Uterus (tissue), 2 donors: ENCODE data around the gene CLTB.

Source experiments
- CTCF ChIP-seq, 4 experiments: fragments of 200-600 bp in 2 of 4; fragments of 450-650 bp in 2 of 4; sonication (generic) in 2 of 4; IDR thresholded peaks; one replicate each; pipeline ENCODE4 v1.5.1; 2016 to 2019; ENCODE audit warnings: antibody characterized with exemption in 4 of 4, mild to moderate bottlenecking in 2 of 4, moderate library complexity in 1 of 4
- POLR2A ChIP-seq, 2 donors: fragments of 450-650 bp; IDR thresholded peaks; one replicate each; pipeline ENCODE4 v1.6.1; 2016; ENCODE audit warnings: antibody characterized with exemption in 2 of 2, mild to moderate bottlenecking in 1 of 2, moderate library complexity in 1 of 2

- TF ChIP-seq CTCF (IDR thresholded peaks at IDR 0.05) (no peak), POLR2A (IDR thresholded peaks at IDR 0.05) (no peak)
Observed at GRCh38 chr5:176392526-176392925, 23.8 kb downstream of the CLTB start.
